LNCaP clone FGC (cell line): ENCODE results near the gene REG4.

Experiments used
- DNase-seq: peaks from one replicate; pipeline ENCODE4 v3.0.0-alpha.2; 2011; ENCODE audit warnings: low read depth
- H3K4me3 ChIP-seq: 2 replicates; pipeline ENCODE4 v1.5.1; 2011; ENCODE audit warnings: mild to moderate bottlenecking, low read depth, low read length, control low read depth
- CTCF ChIP-seq: IDR thresholded peaks from 2 replicates; pipeline ENCODE4 v1.5.1; 2012; ENCODE audit warnings: mild to moderate bottlenecking; ENCODE audit not compliant: control insufficient read depth, insufficient read depth; ENCODE audit errors: extremely low read depth

Gene REG4

GRCh38 chr1:119797162-119797561 is 14.1 kb downstream of the REG4 start:
- no peak for DNase-seq
- H3K4me3 ChIP-seq, result no peak overlapping the region
- TF ChIP-seq CTCF, result no peak

DNA sequence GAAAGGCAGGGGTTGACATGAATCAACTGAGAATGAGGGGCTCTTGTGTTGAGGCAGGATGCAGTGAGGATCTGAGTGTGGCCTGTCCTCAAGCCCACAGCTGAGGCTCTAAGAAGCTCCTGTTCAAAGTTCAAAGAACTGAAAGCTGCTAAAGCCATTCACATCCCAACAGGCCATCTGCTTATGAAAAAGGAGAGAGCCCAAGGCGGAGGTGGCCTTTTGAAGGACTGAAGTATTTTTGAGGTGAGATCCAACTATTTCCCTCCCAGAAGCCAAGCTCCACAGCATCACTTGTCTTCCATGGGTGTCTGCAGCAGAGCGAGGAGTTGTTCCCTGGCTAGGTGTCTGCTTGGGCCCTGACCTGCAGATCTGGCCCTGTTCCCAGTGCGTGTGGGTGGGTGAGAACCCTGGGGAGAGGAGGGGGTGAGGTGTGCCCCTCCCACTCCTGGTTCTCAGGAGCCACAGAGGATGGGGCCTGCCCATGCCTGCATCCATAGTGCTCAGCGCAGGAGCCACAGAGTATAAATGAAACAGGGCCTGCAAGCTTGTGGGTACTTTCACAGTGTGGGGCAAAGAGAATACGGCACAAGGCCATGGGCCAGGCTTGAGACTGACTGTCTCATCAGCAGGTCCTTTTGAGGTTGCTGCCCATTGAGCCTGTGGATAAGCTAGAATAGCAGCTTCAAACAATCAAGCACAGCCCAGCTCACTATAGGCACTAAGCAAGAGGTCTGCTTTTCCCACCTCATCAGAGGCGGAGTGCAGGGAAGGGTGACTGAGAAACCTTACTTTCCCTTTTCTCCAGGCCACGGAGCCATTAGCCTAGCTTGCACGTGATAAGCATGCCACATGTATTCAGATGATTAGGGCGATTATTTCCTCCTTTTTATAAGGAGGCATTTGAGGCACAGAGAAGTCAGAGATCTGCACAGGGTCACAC is 15.7 kb downstream of the REG4 start:
- DNase-seq, result no peak
- no peak overlapping the region for H3K4me3 ChIP-seq
- TF ChIP-seq CTCF, result no peak

- no peak for TF ChIP-seq CTCF
- DNase-seq, result no peak
- no peak overlapping the region for H3K4me3 ChIP-seq
Measured at GRCh38 chr1:119794876-119795240, 16.4 kb downstream of the REG4 start.

DNA sequence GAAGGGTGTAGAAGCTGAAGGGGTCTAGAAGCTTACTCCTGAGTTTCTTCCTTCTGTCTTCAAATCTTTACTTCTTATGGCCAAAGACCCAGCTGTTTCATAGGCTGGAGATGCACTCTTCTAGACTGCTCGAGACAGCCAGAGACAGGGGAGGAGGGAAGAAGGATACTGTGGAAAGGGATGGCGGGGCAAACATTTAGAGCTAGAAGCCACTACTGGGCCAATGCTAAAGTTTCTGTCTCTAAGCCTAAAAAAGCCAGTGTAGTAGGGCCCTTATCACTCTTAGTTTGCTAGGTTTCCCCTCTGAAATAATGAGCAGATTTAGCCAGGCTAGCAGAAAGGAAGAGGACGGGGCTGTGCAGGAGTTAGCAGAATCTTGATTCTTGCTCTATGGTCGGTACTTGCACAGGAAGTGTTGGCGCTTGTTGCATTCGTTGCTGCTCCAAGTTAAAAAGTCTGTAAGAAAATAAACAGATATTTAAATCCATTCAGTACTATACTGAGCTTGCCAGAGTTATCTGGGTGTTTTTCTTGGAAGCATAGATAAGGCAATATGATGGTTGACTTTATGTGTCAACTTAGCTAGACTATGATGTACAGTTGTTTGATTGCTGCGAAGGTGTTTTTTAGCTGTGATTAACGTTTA is 16.9 kb downstream of the REG4 start:
- no peak for TF ChIP-seq CTCF
- DNase-seq, result no peak

DNA sequence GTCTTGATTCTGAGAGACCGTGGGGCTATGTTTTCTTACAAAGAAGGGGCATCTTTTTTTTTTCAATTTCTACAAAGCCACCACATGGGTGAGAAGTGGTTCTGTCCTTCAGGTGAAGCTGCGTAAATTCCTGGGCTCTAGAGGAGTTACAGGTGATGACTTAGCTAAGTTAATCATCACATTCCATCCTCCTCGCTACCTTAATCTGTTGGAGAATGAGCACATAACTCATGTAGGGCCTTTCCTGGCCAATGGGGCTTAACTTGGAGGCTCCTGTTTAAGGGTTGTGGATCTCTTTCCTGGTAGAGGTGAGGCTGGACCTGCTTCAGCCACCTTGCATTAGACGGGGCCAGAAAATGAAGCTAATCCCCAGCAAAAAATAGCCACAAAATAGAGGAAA is 19.9 kb downstream of the REG4 start:
- DNase-seq, result no peak
- no peak overlapping the region for H3K4me3 ChIP-seq
- no peak for TF ChIP-seq CTCF

More for the DNA sequence above, 16.9 kb downstream of the REG4 start:
- H3K4me3 ChIP-seq, result no peak overlapping the region

GRCh38 chr1:119790451-119791198 is 20.6 kb downstream of the REG4 start:
- no peak for TF ChIP-seq CTCF
- no peak for DNase-seq
- no peak overlapping the region for H3K4me3 ChIP-seq
